HCT116 (cell line): ENCODE measurements around the gene TMEM223. TPM values are rescaled to one million over a fixed set of nuclear protein-coding genes. Genes with fewer than 3 reads are reported as not detected.

Experiments
- ATAC-seq: fragments of 200-7000 bp; cut with Tn5 transposase; 2 replicates; pipeline ENCODE4 v1.9.1; 2020; ENCODE audit warnings: mild to moderate bottlenecking, moderate library complexity
- BruUV-seq: library from RNA; stranded (reverse); fragments of 400-500 nt; replicated peaks from 2 replicates; lab custom pipeline; 2021; lab: Mats Ljungman, UMichigan
- CTCF ChIA-PET: fragments of 300-600 bp; sonication (Branson Sonifier 250); formaldehyde crosslinking; loops from one replicate; lab custom pipeline; 2021; ENCODE audit warnings: antibody characterized with exemption; lab: Charles Lee
- POLR2A ChIA-PET: fragments of 300-600, 350-600 bp; sonication (Branson Sonifier 250); formaldehyde crosslinking; loops from one replicate; lab custom pipeline; 2021; ENCODE audit warnings: antibody characterized with exemption; lab: Charles Lee
- RAD21 ChIA-PET, 2 experiments: fragments of 300-600 bp; sonication (Branson Sonifier 250); formaldehyde crosslinking; loops; one replicate each; lab custom pipeline; 2023; ENCODE audit warnings: low total read pairs in 2 of 2; ENCODE audit not compliant: uncharacterized antibody in 2 of 2, unreplicated experiment in 2 of 2, low non-redundant PET in 1 of 2; lab: Charles Lee
- DNase-seq: peaks from one replicate; pipeline ENCODE4 v3.0.0-alpha.2; 2010; ENCODE audit warnings: low read depth, low spot score
- H2AFZ ChIP-seq: fragments of 200-600 bp; shearing (Covaris generic), sonication (generic); 2 replicates; pipeline ENCODE4 v1.6.1; 2017; ENCODE audit warnings: low read depth, mixed run types, mixed read lengths, antibody characterized with exemption, low read length; ENCODE audit not compliant: poor library complexity, severe bottlenecking
- H3K27ac ChIP-seq: 2 replicates; pipeline ENCODE4 v1.5.1; 2012; ENCODE audit warnings: low read depth, low read length
- H3K27me3 ChIP-seq: fragments of 200-600 bp; sonication (generic); 2 replicates; pipeline ENCODE4 v1.6.1; 2016; ENCODE audit warnings: mixed run types, low read length, mixed read lengths; ENCODE audit not compliant: insufficient read depth
- H3K36me3 ChIP-seq, 2 experiments: fragments of 200-500 bp in 1 of 2; fragments of 200-600 bp in 1 of 2; sonication (Bioruptor generic) in 1 of 2; sonication (generic) in 1 of 2; 2 replicates each; pipeline versions ENCODE4 v1.5.1 to v1.6.1; 2014 to 2016; ENCODE audit warnings: low read length in 2 of 2, inconsistent platforms in 1 of 2, mixed read lengths in 1 of 2, mixed run types in 1 of 2; ENCODE audit not compliant: insufficient read depth in 2 of 2, control insufficient read depth in 1 of 2
- H3K4me1 ChIP-seq, 2 experiments: fragments of 200-600 bp in 1 of 2; sonication (generic) in 1 of 2; 2 replicates each; pipeline versions ENCODE4 v1.5.1 to v1.6.1; 2012 to 2017; ENCODE audit warnings: low read length in 2 of 2, inconsistent platforms in 1 of 2, mild to moderate bottlenecking in 1 of 2, mixed read lengths in 1 of 2, mixed run types in 1 of 2, moderate library complexity in 1 of 2; ENCODE audit not compliant: insufficient read depth in 2 of 2, control insufficient read depth in 1 of 2
- H3K4me2 ChIP-seq: fragments of 200-600 bp; sonication (generic); 2 replicates; pipeline ENCODE4 v1.6.1; 2017; ENCODE audit warnings: mixed run types, low read length, mixed read lengths
- H3K4me3 ChIP-seq, 2 experiments: fragments of 200-600 bp in 1 of 2; sonication (generic) in 1 of 2; replicated peaks in 1 of 2; 2 replicates each; pipeline ENCODE4 v1.5.1; 2011 to 2016; ENCODE audit warnings: low read length in 2 of 2, control low read depth in 1 of 2, low read depth in 1 of 2, mild to moderate bottlenecking in 1 of 2, mixed read lengths in 1 of 2, mixed run types in 1 of 2
- H3K79me2 ChIP-seq: fragments of 200-600 bp; sonication (generic); 2 replicates; pipeline ENCODE4 v1.6.1; 2017; ENCODE audit warnings: mild to moderate bottlenecking, mixed run types, low read length, moderate library complexity, mixed read lengths; ENCODE audit not compliant: insufficient read depth
- H3K9ac ChIP-seq: fragments of 200-600 bp; sonication (generic); 2 replicates; pipeline ENCODE4 v1.6.1; 2016; ENCODE audit warnings: low read length, mixed read lengths
- H3K9me2 ChIP-seq: fragments of 200-600 bp; sonication (generic), shearing (Covaris generic); 2 replicates; pipeline ENCODE4 v1.6.1; 2017; ENCODE audit warnings: mixed run types, mild to moderate bottlenecking, moderate library complexity; ENCODE audit not compliant: insufficient read depth
- H3K9me3 ChIP-seq, 2 experiments: fragments of 200-500 bp in 1 of 2; fragments of 200-600 bp in 1 of 2; sonication (Bioruptor generic) in 1 of 2; sonication (generic) in 1 of 2; 2 replicates each; pipeline ENCODE4 v1.6.1; 2014 to 2017; ENCODE audit warnings: low read length in 2 of 2, mixed read lengths in 2 of 2, inconsistent platforms in 1 of 2, low read depth in 1 of 2, mild to moderate bottlenecking in 1 of 2, mixed run types in 1 of 2, moderate library complexity in 1 of 2; ENCODE audit not compliant: control insufficient read depth in 1 of 2, insufficient read depth in 1 of 2
- H4K20me1 ChIP-seq: fragments of 200-600 bp; sonication (generic), shearing (Covaris generic); 2 replicates; pipeline ENCODE4 v1.6.1; 2017; ENCODE audit warnings: mixed run types, mild to moderate bottlenecking, moderate library complexity; ENCODE audit not compliant: insufficient read depth
- EGR1 ChIP-seq: IDR thresholded peaks from 2 replicates; pipeline ENCODE4 v1.6.1; 2012; ENCODE audit warnings: low read depth
- EZH2phosphoT487 ChIP-seq: fragments of 200-600 bp; IDR thresholded peaks from 2 replicates; pipeline ENCODE4 v1.6.1; 2018; ENCODE audit warnings: antibody characterized with exemption, borderline replicate concordance
- FOSL1 ChIP-seq: IDR thresholded peaks from 2 replicates; pipeline ENCODE4 v1.6.1; 2012; ENCODE audit warnings: low read depth
- POLR2A ChIP-seq: IDR thresholded peaks from 2 replicates; pipeline ENCODE4 v1.7.0; 2011; ENCODE audit warnings: borderline replicate concordance; ENCODE audit not compliant: insufficient read depth, insufficient read length; ENCODE audit errors: extremely low read depth
- POLR2AphosphoS5 ChIP-seq: IDR thresholded peaks from 2 replicates; pipeline ENCODE4 v1.6.1; 2011; ENCODE audit warnings: mild to moderate bottlenecking, low read depth, low read length, moderate library complexity
- RAD21 ChIP-seq: IDR thresholded peaks from 2 replicates; pipeline ENCODE4 v1.6.1; 2012; ENCODE audit warnings: low read depth, mild to moderate bottlenecking
- SIN3A ChIP-seq: IDR thresholded peaks from 2 replicates; pipeline ENCODE4 v1.6.1; 2012; ENCODE audit warnings: low read depth
- SP1 ChIP-seq: IDR thresholded peaks from 2 replicates; pipeline ENCODE4 v1.6.1; 2012; ENCODE audit warnings: low read depth
- YY1 ChIP-seq: IDR thresholded peaks from 2 replicates; pipeline ENCODE4 v1.6.1; 2011; ENCODE audit warnings: low read length, low read depth, moderate library complexity, mild to moderate bottlenecking; ENCODE audit not compliant: insufficient replicate concordance; ENCODE audit errors: extremely low read depth
- ZBTB33 ChIP-seq: IDR thresholded peaks from 2 replicates; pipeline ENCODE4 v1.6.1; 2011; ENCODE audit warnings: mild to moderate bottlenecking, low read length, moderate library complexity; ENCODE audit not compliant: insufficient replicate concordance; ENCODE audit errors: extremely low read depth
- ZFX ChIP-seq: fragments of 450-650 bp; IDR thresholded peaks from 2 replicates; pipeline ENCODE4 v1.6.1; 2017
- intact Hi-C: fragments of 100-400 bp; cut with micrococcal nuclease; formaldehyde crosslinking; loops from 2 replicates; pipeline ENCODE4 v1.10.0; 2022
- total RNA-seq: library from RNA; stranded (reverse); gene quantifications from one replicate; pipeline ENCODE4 v1.2.1, GENCODE V29; 2021; ENCODE audit not compliant: unreplicated experiment
- TF ChIP-seq, protein P1 (sequence below): IDR thresholded peaks from 2 replicates; pipeline ENCODE4 v1.6.1; 2012; ENCODE audit warnings: low read depth
- TF ChIP-seq, protein P2 (sequence below): IDR thresholded peaks from 2 replicates; pipeline ENCODE4 v1.6.1; 2012

Gene TMEM223
- total RNA-seq, 1 experiment from 2014 or later: 18.4 TPM

GRCh38 chr11:62816557-62816956 is 24.8 kb upstream of the TMEM223 start:
- H3K9ac ChIP-seq: no peak overlapping the region
- H2AFZ ChIP-seq: no peak overlapping the region
- no peaks in the 10 kb centered on the region for H4K20me1 ChIP-seq
- ChIA-PET RAD21 (no interaction called here), POLR2A (interaction anchor here (0.6 to 1.8 kb wide), 4 partner anchors 9 to 24 kb away, joined by 3 to 12 read pairs (median 6); partner anchors contain the start of gene STX5), CTCF (interaction anchor here (0.8 kb wide), 1 partner anchor 12 kb away, joined by 3 read pairs; no protein-coding TSS in a partner anchor)
- DNase-seq (no peak), ATAC-seq (no peak)
- H3K9me2 ChIP-seq: no peaks in the 10 kb centered on the region
- no peaks in the 10 kb centered on the region for H3K4me1 ChIP-seq
- no peaks in the 10 kb centered on the region for H3K27me3 ChIP-seq
- peaks cover 0 to 15% of the 10 kb centered on the region in 2 experiments; a peak in 3 of 4 replicates for H3K36me3 ChIP-seq
- TF ChIP-seq FOSL1: no peak
- TF ChIP-seq POLR2A: no peak
- TF ChIP-seq, protein P1, sequence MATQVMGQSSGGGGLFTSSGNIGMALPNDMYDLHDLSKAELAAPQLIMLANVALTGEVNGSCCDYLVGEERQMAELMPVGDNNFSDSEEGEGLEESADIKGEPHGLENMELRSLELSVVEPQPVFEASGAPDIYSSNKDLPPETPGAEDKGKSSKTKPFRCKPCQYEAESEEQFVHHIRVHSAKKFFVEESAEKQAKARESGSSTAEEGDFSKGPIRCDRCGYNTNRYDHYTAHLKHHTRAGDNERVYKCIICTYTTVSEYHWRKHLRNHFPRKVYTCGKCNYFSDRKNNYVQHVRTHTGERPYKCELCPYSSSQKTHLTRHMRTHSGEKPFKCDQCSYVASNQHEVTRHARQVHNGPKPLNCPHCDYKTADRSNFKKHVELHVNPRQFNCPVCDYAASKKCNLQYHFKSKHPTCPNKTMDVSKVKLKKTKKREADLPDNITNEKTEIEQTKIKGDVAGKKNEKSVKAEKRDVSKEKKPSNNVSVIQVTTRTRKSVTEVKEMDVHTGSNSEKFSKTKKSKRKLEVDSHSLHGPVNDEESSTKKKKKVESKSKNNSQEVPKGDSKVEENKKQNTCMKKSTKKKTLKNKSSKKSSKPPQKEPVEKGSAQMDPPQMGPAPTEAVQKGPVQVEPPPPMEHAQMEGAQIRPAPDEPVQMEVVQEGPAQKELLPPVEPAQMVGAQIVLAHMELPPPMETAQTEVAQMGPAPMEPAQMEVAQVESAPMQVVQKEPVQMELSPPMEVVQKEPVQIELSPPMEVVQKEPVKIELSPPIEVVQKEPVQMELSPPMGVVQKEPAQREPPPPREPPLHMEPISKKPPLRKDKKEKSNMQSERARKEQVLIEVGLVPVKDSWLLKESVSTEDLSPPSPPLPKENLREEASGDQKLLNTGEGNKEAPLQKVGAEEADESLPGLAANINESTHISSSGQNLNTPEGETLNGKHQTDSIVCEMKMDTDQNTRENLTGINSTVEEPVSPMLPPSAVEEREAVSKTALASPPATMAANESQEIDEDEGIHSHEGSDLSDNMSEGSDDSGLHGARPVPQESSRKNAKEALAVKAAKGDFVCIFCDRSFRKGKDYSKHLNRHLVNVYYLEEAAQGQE: no peak
- intact Hi-C loops: no loop called here
- H3K27ac ChIP-seq: no peak overlapping the region
- no peaks in the 10 kb centered on the region for H3K79me2 ChIP-seq
- no TSS peak for BruUV-seq
- H3K9me3 ChIP-seq: no peaks in the 10 kb centered on the region
- no peak overlapping the region for H3K4me2 ChIP-seq
- no peak overlapping the region for H3K4me3 ChIP-seq

DNA sequence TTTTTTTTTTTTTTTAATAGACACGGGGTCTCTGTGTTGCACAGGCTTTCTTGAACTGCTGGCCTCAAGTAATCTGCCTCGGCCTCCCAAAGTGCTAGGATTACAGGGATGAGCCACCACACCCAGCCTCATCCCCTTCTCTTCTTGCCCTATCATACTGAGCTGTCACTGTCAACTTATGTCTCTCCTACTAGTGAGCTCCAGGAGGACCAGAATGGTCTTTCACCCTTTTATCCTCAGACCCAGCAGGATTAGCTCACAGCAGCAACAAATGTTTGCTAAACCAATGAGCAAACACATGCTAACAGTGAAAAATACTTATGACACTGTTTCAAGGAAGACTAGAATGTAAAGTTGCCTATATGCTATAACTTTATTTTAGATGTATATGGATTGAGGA is 19.9 kb upstream of the TMEM223 start:
- Histone ChIP-seq H3K27me3 (no peaks in the 10 kb centered on the region), H3K4me2 (no peak overlapping the region), H3K4me1 (peaks cover 0 to 2% of the 10 kb centered on the region in 2 experiments; a peak in 1 of 4 replicates), H3K27ac (no peak overlapping the region), H4K20me1 (no peaks in the 10 kb centered on the region), H3K9me3 (no peaks in the 10 kb centered on the region), H2AFZ (no peak overlapping the region), H3K9ac (no peak overlapping the region), H3K36me3 (no peaks in the 10 kb centered on the region; a peak in 2 of 4 replicates), H3K4me3 (no peak overlapping the region), H3K79me2 (no peaks in the 10 kb centered on the region), H3K9me2 (no peaks in the 10 kb centered on the region)
- intact Hi-C loops: no loop called here
- no TSS peak for BruUV-seq
- ATAC-seq (no peak), DNase-seq (no peak)
- ChIA-PET CTCF (no interaction called here), RAD21 (no interaction called here), POLR2A (interaction anchor here (1.3 to 2.5 kb wide), 2 partner anchors 16 to 30 kb away, joined by 3 to 10 read pairs; no protein-coding TSS in a partner anchor)
- TF ChIP-seq FOSL1 (no peak), SIN3A (no peak), ZBTB33 (no peak), YY1 (no peak), SP1 (no peak), POLR2AphosphoS5 (no peak), POLR2A (no peak), RAD21 (no peak), EGR1 (no peak), EZH2phosphoT487 (no peak), ZFX (no peak)
- TF ChIP-seq, protein P2, sequence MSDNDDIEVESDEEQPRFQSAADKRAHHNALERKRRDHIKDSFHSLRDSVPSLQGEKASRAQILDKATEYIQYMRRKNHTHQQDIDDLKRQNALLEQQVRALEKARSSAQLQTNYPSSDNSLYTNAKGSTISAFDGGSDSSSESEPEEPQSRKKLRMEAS: no peak
